Panc1 (cell line): ENCODE data around the gene TMEM117. TPM values are rescaled to one million over a fixed set of nuclear protein-coding genes. Genes with fewer than 3 reads are reported as not detected.

Experiments used
- ATAC-seq: fragments of 200-7000 bp; cut with Tn5 transposase; 2 replicates; pipeline ENCODE4 v1.9.1; 2020; ENCODE audit warnings: mild to moderate bottlenecking, moderate library complexity
- BruUV-seq: library from RNA; stranded (reverse); fragments of 400-500 nt; replicated peaks from 2 replicates; lab custom pipeline; 2021; lab: Mats Ljungman, UMichigan
- CTCF ChIA-PET: fragments of 300-600 bp; sonication (Branson Sonifier 250); formaldehyde crosslinking; loops from one replicate; lab custom pipeline; 2022; ENCODE audit warnings: antibody characterized with exemption; lab: Charles Lee
- POLR2A ChIA-PET: fragments of 300-600 bp; sonication (Branson Sonifier 250); formaldehyde crosslinking; loops from one replicate; lab custom pipeline; 2022; ENCODE audit warnings: antibody characterized with exemption; lab: Charles Lee
- DNase-seq: peaks from one replicate; pipeline ENCODE4 v3.0.0-alpha.2; 2010; ENCODE audit warnings: low read depth, low spot score
- H3K27ac ChIP-seq: 2 replicates; pipeline ENCODE4 v1.5.1; 2011; ENCODE audit warnings: mild to moderate bottlenecking, low read length, inconsistent platforms
- H3K27me3 ChIP-seq: fragments of 200-500 bp; sonication (Bioruptor generic); 2 replicates; pipeline ENCODE4 v1.6.0; 2014; ENCODE audit warnings: low read length, inconsistent platforms; ENCODE audit not compliant: control insufficient read depth, insufficient read depth
- H3K36me3 ChIP-seq: fragments of 200-500 bp; sonication (Bioruptor generic); 2 replicates; pipeline ENCODE4 v1.5.1; 2014; ENCODE audit warnings: inconsistent platforms, mild to moderate bottlenecking, low read length, moderate library complexity; ENCODE audit not compliant: control insufficient read depth, insufficient read depth
- H3K4me1 ChIP-seq: 2 replicates; pipeline ENCODE4 v1.5.1; 2011; ENCODE audit warnings: inconsistent platforms, mild to moderate bottlenecking, low read length, moderate library complexity; ENCODE audit not compliant: control insufficient read depth, insufficient read depth
- H3K4me3 ChIP-seq, 2 experiments: 2 replicates each; pipeline ENCODE4 v1.5.1; 2011 to 2012; ENCODE audit warnings: low read depth in 2 of 2, low read length in 2 of 2, mild to moderate bottlenecking in 2 of 2, inconsistent platforms in 1 of 2, moderate library complexity in 1 of 2
- H3K9me3 ChIP-seq: fragments of 200-500 bp; sonication (Bioruptor generic); 2 replicates; pipeline ENCODE4 v1.5.1; 2014; ENCODE audit warnings: low read depth, mild to moderate bottlenecking, inconsistent platforms, low read length, moderate library complexity; ENCODE audit not compliant: control insufficient read depth, insufficient read depth
- POLR2AphosphoS5 ChIP-seq: IDR thresholded peaks from 2 replicates; pipeline ENCODE4 v1.6.1; 2012; ENCODE audit warnings: mild to moderate bottlenecking, low read depth, low read length, moderate library complexity
- SIN3A ChIP-seq: IDR thresholded peaks from 2 replicates; pipeline ENCODE4 v1.6.1; 2012; ENCODE audit warnings: low read depth, mild to moderate bottlenecking, low read length, moderate library complexity, borderline replicate concordance; ENCODE audit not compliant: insufficient read depth
- TCF7L2 ChIP-seq: IDR thresholded peaks from 2 replicates; pipeline ENCODE4 v1.6.1; 2011; ENCODE audit warnings: mild to moderate bottlenecking, low read depth, low read length, inconsistent platforms
- in situ Hi-C: cut with HindIII; loops from 2 replicates; pipeline ENCODE4 v1.10.0; 2016; ENCODE audit warnings: low sequenced_read_pairs, low pct_unique_long_range_greater_than_20kb
- intact Hi-C: fragments of 100-400 bp; cut with micrococcal nuclease; formaldehyde crosslinking; loops from one replicate; pipeline ENCODE4 v1.10.0; 2022; ENCODE audit not compliant: unreplicated experiment
- total RNA-seq: library from RNA; stranded (reverse); gene quantifications from one replicate; pipeline ENCODE4 v1.2.1, GENCODE V29; 2021; ENCODE audit not compliant: unreplicated experiment
- TF ChIP-seq, protein P1 (sequence below): fragments of 450-650 bp; IDR thresholded peaks from 2 replicates; pipeline ENCODE4 v1.5.1; 2017; ENCODE audit warnings: mild to moderate bottlenecking
- TF ChIP-seq, protein P2 (sequence below), 2 experiments: IDR thresholded peaks; 2 replicates each; pipeline ENCODE4 v1.6.1; 2011 to 2012; ENCODE audit warnings: low read depth in 2 of 2, control low read depth in 1 of 2, low read length in 1 of 2, mild to moderate bottlenecking in 1 of 2, moderate library complexity in 1 of 2; ENCODE audit not compliant: insufficient read depth in 1 of 2

TMEM117 gene
- total RNA-seq, 1 experiment from 2014 or later: 5.5 TPM

DNA sequence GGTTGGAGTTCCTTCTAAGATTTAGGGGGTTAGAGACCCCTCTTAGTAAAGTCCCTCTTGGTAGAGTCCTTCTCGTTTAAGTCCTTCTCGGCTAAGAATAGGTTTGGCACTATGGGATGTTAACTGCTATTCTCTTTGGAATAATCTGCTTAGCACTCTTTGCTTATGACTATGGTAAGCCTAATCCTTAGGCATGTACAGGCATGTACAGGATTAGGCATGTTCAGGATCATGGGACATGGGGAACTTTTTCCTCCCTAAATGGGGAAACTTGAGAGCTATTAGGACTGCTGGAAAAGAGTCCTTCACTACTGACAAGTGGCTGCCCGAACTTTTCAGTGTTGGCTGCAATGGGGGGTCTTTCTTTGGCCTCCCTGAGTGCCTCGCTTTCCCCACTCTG lies 193.3 kb downstream of the TMEM117 start:
- Histone ChIP-seq H3K36me3 (no peaks in the 10 kb centered on the region), H3K4me1 (no peaks in the 10 kb centered on the region), H3K27ac (no peak overlapping the region), H3K9me3 (peaks cover 5% of the 10 kb centered on the region), H3K27me3 (no peaks in the 10 kb centered on the region), H3K4me3 (no peak overlapping the region)
- CTCF ChIA-PET: no interaction called here
- BruUV-seq: no TSS peak
- ATAC-seq (no peak), DNase-seq (no peak)
- POLR2A ChIA-PET: no interaction called here
- intact Hi-C loops: no loop called here
- in situ Hi-C loops: no loop called here
- TF ChIP-seq, protein P1, sequence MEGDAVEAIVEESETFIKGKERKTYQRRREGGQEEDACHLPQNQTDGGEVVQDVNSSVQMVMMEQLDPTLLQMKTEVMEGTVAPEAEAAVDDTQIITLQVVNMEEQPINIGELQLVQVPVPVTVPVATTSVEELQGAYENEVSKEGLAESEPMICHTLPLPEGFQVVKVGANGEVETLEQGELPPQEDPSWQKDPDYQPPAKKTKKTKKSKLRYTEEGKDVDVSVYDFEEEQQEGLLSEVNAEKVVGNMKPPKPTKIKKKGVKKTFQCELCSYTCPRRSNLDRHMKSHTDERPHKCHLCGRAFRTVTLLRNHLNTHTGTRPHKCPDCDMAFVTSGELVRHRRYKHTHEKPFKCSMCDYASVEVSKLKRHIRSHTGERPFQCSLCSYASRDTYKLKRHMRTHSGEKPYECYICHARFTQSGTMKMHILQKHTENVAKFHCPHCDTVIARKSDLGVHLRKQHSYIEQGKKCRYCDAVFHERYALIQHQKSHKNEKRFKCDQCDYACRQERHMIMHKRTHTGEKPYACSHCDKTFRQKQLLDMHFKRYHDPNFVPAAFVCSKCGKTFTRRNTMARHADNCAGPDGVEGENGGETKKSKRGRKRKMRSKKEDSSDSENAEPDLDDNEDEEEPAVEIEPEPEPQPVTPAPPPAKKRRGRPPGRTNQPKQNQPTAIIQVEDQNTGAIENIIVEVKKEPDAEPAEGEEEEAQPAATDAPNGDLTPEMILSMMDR: no peak

- intact Hi-C loops (no loop called here), in situ Hi-C loops (no loop called here)
- POLR2A ChIA-PET: no interaction called here
- ATAC-seq (no peak), DNase-seq (no peak)
- no peaks in the 10 kb centered on the region for H3K27me3 ChIP-seq
- H3K27ac ChIP-seq: no peak overlapping the region
- H3K4me3 ChIP-seq: no peak overlapping the region
- H3K36me3 ChIP-seq: no peaks in the 10 kb centered on the region
- no peaks in the 10 kb centered on the region for H3K4me1 ChIP-seq
- no TSS peak for BruUV-seq
- TF ChIP-seq, protein P1: no peak
- TF ChIP-seq, protein P2, sequence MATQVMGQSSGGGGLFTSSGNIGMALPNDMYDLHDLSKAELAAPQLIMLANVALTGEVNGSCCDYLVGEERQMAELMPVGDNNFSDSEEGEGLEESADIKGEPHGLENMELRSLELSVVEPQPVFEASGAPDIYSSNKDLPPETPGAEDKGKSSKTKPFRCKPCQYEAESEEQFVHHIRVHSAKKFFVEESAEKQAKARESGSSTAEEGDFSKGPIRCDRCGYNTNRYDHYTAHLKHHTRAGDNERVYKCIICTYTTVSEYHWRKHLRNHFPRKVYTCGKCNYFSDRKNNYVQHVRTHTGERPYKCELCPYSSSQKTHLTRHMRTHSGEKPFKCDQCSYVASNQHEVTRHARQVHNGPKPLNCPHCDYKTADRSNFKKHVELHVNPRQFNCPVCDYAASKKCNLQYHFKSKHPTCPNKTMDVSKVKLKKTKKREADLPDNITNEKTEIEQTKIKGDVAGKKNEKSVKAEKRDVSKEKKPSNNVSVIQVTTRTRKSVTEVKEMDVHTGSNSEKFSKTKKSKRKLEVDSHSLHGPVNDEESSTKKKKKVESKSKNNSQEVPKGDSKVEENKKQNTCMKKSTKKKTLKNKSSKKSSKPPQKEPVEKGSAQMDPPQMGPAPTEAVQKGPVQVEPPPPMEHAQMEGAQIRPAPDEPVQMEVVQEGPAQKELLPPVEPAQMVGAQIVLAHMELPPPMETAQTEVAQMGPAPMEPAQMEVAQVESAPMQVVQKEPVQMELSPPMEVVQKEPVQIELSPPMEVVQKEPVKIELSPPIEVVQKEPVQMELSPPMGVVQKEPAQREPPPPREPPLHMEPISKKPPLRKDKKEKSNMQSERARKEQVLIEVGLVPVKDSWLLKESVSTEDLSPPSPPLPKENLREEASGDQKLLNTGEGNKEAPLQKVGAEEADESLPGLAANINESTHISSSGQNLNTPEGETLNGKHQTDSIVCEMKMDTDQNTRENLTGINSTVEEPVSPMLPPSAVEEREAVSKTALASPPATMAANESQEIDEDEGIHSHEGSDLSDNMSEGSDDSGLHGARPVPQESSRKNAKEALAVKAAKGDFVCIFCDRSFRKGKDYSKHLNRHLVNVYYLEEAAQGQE (IDR thresholded peaks at IDR 0.05; ENCODE audit: insufficient read depth in 1 of 2, low read depth in 2 of 2, low read length in 1 of 2): no peak
- TF ChIP-seq TCF7L2 (no peak), SIN3A (no peak), POLR2AphosphoS5 (no peak)
- H3K9me3 ChIP-seq: peaks cover 5% of the 10 kb centered on the region
- CTCF ChIA-PET: no interaction called here
These were observed 195.7 kb downstream of the TMEM117 start for GRCh38 chr12:44031472-44032185.
